ENCODE measurements around the gene GAREM1. TPM values are rescaled to one million over a fixed set of nuclear protein-coding genes. Genes with fewer than 3 reads are reported as not detected.
A peak's percentile ranks its signal among the peaks of the same experiment; 100 is the strongest.

GAREM1 gene
- total RNA-seq, 1 donor from 2014 or later: 9.5 TPM

GRCh38 chr18:32373995-32374394, 96.7 kb downstream of the GAREM1 start:
- Mint-ChIP-seq H3K27me3 (ENCODE audit: low read depth) (no peaks in the 10 kb centered on the region), H3K9me3 (no peaks in the 10 kb centered on the region), H3K36me3 (peaks cover 4% of the 10 kb centered on the region), H3K4me1 (peaks cover 20% of the 10 kb centered on the region), H3K27ac (no peak overlapping the region), H3K4me3 (no peak overlapping the region)
- no peak for TF ChIP-seq CTCF (IDR thresholded peaks at IDR 0.05; ENCODE audit: unreplicated experiment)
- DNase-seq (ENCODE audit: low spot score in 2 of 2, unreplicated experiment in 2 of 2): no peak

- Mint-ChIP-seq H3K4me3 (no peak overlapping the region), H3K27ac (no peak overlapping the region), H3K9me3 (no peaks in the 10 kb centered on the region), H3K36me3 (peaks cover 4% of the 10 kb centered on the region), H3K27me3 (ENCODE audit: low read depth) (no peaks in the 10 kb centered on the region), H3K4me1 (peaks cover 20% of the 10 kb centered on the region)
- no peak for DNase-seq (ENCODE audit: low spot score in 2 of 2, unreplicated experiment in 2 of 2)
- no peak for TF ChIP-seq CTCF (IDR thresholded peaks at IDR 0.05; ENCODE audit: unreplicated experiment)
Measured at GRCh38 chr18:32373505-32373904, 97.2 kb downstream of the GAREM1 start.

DNA sequence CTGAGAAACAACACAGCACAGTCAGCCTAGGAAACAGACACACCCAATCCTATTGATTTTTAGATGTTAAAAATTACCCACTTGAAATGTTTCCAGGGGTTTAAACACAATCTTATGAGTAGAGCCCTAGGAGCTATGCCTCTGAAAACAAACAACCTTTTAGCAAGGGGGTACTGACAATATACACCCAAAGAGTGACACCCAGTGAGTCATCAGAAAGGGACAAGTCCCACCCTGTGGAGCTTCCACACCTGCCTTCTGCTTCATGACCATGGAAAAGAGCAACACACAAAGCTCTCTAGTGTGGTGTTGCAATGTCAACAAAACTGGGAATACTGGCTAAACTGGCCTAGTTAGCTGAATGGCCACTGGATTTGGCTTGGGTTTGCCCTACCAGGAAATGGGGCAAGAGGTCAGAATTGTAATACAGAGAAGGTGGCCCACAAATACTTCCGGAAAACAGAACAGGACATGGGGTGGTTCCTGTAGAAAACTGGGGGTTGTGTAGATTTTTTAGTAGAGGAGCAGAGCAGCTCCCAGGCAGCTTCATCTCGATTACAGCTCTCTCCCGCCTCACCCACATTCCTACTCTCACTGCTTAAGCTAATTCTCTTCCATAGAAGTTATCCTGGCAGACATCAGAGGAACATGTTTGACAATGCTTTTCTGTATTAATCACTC, 98.2 kb downstream of the GAREM1 start:
- Mint-ChIP-seq H3K36me3 (peaks cover 4% of the 10 kb centered on the region), H3K27me3 (ENCODE audit: low read depth) (no peaks in the 10 kb centered on the region), H3K27ac (peak overlapping the region; percentile 27), H3K9me3 (no peaks in the 10 kb centered on the region), H3K4me1 (peaks cover 20% of the 10 kb centered on the region), H3K4me3 (no peak overlapping the region)
- no peak for TF ChIP-seq CTCF (IDR thresholded peaks at IDR 0.05; ENCODE audit: unreplicated experiment)
- no peak for DNase-seq (ENCODE audit: low spot score in 2 of 2, unreplicated experiment in 2 of 2)

DNA sequence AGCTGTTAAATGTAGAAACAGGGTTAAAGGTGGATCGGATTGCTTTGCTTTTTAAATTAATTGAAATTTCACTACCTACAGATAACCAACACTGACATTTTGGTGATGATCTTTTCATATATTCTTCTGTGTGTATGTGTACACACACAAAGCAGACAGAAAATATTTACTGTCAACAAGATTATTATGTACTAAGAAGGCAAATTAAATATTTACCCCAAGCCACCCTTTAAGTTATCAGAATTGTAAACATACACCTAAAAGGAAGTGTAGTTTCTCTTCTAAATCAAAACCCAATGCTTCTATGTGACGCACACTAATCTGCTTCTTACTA, 98.7 kb downstream of the GAREM1 start:
- no peak overlapping the region for H3K4me3 Mint-ChIP-seq
- H3K4me1 Mint-ChIP-seq: peaks cover 20% of the 10 kb centered on the region

DNA sequence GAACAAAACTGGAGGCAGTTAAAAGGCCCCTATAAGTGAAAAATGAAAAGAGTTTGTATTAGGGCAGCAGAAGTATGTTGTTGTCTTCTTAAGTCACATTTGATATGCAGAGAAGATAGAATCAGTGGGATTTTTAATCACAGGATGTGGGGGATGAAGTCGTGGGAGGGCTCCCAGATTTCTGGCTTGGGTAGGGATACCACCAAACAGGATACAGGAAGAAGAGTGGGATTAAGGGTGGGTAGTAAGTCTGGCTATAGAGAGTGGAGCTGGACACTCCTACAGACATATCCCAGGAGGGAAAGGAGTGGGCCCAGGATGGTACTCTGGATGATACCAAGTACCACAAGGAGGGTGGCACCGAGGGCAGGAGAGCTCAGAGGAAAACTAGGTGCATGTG, 99.3 kb downstream of the GAREM1 start:
- H3K9me3 Mint-ChIP-seq: no peaks in the 10 kb centered on the region
- H3K36me3 Mint-ChIP-seq: no peaks in the 10 kb centered on the region

More for the DNA sequence above, 98.7 kb downstream of the GAREM1 start:
- no peaks in the 10 kb centered on the region for H3K27me3 Mint-ChIP-seq (ENCODE audit: low read depth)
- no peak for TF ChIP-seq CTCF (IDR thresholded peaks at IDR 0.05; ENCODE audit: unreplicated experiment)
- no peak for DNase-seq (ENCODE audit: low spot score in 2 of 2, unreplicated experiment in 2 of 2)
- H3K27ac Mint-ChIP-seq: peak overlapping the region; percentile 27
- no peaks in the 10 kb centered on the region for H3K9me3 Mint-ChIP-seq
- H3K36me3 Mint-ChIP-seq: peaks cover 1% of the 10 kb centered on the region

More for the DNA sequence above, 99.3 kb downstream of the GAREM1 start:
- DNase-seq (ENCODE audit: low spot score in 2 of 2, unreplicated experiment in 2 of 2): no peak
- TF ChIP-seq CTCF (IDR thresholded peaks at IDR 0.05; ENCODE audit: unreplicated experiment): no peak
- Mint-ChIP-seq H3K4me3 (no peak overlapping the region), H3K27me3 (ENCODE audit: low read depth) (no peaks in the 10 kb centered on the region), H3K4me1 (peaks cover 25% of the 10 kb centered on the region), H3K27ac (no peak overlapping the region)

Data from mesothelial cell of epicardium (in vitro differentiated cells).